GM13977 (cell line): Measurements from ENCODE around the gene PAPPA.

ENCODE experiments used
- DNase-seq: peaks from one replicate; pipeline ENCODE4 v3.0.0; 2012; ENCODE audit warnings: low spot score
- in situ Hi-C: fragments of 300-500 bp; cut with MboI; formaldehyde crosslinking; loops from one replicate; pipeline ENCODE4 v1.12.0; 2022; ENCODE audit warnings: low sequenced_read_pairs, low pct_unique_long_range_greater_than_20kb, mixed read lengths, inconsistent platforms; ENCODE audit not compliant: unreplicated experiment
- TF ChIP-seq, protein P1 (sequence below): IDR thresholded peaks from 2 replicates; pipeline ENCODE4 v1.5.1; 2012; ENCODE audit warnings: mild to moderate bottlenecking, control low read depth; ENCODE audit not compliant: insufficient read depth; ENCODE audit errors: extremely low read depth, missing control alignments

The PAPPA gene

GRCh38 chr9:116322521-116322920 is 168.9 kb downstream of the PAPPA start:
- in situ Hi-C loops = no loop called here
- no peak for DNase-seq

GRCh38 chr9:116323012-116323411 is 169.4 kb downstream of the PAPPA start:
- in situ Hi-C loops = no loop called here
- DNase-seq = no peak
- TF ChIP-seq, protein P1, sequence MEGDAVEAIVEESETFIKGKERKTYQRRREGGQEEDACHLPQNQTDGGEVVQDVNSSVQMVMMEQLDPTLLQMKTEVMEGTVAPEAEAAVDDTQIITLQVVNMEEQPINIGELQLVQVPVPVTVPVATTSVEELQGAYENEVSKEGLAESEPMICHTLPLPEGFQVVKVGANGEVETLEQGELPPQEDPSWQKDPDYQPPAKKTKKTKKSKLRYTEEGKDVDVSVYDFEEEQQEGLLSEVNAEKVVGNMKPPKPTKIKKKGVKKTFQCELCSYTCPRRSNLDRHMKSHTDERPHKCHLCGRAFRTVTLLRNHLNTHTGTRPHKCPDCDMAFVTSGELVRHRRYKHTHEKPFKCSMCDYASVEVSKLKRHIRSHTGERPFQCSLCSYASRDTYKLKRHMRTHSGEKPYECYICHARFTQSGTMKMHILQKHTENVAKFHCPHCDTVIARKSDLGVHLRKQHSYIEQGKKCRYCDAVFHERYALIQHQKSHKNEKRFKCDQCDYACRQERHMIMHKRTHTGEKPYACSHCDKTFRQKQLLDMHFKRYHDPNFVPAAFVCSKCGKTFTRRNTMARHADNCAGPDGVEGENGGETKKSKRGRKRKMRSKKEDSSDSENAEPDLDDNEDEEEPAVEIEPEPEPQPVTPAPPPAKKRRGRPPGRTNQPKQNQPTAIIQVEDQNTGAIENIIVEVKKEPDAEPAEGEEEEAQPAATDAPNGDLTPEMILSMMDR = no peak

More at GRCh38 chr9:116322521-116322920, 168.9 kb downstream of the PAPPA start:
- TF ChIP-seq, protein P1 = no peak

- in situ Hi-C loops = no loop called here
- no peak for DNase-seq
- TF ChIP-seq, protein P1 = no peak
Measured at GRCh38 chr9:116323571-116323970, 170.0 kb downstream of the PAPPA start.

DNA sequence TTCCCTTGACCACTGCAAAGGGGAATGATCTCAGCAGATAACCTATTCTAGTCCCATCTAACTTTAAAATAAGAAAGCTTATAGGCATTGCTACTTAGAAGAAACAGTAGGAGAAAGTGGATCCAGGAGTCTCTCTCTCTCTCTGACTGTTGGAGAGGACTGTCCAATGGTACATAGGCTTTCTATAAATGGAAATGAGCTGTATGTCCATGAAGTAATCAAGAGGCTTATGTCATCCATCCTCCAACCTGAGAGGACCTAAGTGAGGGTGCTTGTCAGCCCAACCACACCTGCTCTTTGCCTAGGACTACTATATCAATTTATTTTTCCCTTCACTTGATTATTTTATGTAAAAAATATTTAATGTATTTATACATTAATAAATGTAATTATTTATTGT is 172.3 kb downstream of the PAPPA start:
- in situ Hi-C loops = no loop called here
- DNase-seq = no peak
- TF ChIP-seq, protein P1 = no peak

GRCh38 chr9:116327701-116328405 is 174.3 kb downstream of the PAPPA start:
- TF ChIP-seq, protein P1 = no peak
- in situ Hi-C loops = no loop called here
- DNase-seq = no peak

- in situ Hi-C loops = no loop called here
- DNase-seq = no peak
- TF ChIP-seq, protein P1 = no peak
Measured at GRCh38 chr9:116329470-116329869, 175.9 kb downstream of the PAPPA start.
